H9 (cell line): ENCODE results near the gene ABHD17B. TPM values are rescaled to one million over a fixed set of nuclear protein-coding genes. Genes with fewer than 3 reads are reported as not detected.

Source experiments
- DNase-seq: peaks from one replicate; pipeline ENCODE4 v3.0.0-alpha.2; 2017
- H2AFZ ChIP-seq: one replicate; pipeline ENCODE4 v1.6.1; 2013; ENCODE audit warnings: mild to moderate bottlenecking, low read length, control low read depth, moderate library complexity
- H2AK5ac ChIP-seq: 2 replicates; pipeline ENCODE4 v1.6.1; 2013; ENCODE audit warnings: low read length, control low read depth, mixed read lengths; ENCODE audit not compliant: insufficient read length
- H2BK120ac ChIP-seq: one replicate; pipeline ENCODE4 v1.6.1; 2013; ENCODE audit warnings: low read depth, mild to moderate bottlenecking, low read length, control low read depth, inconsistent platforms; ENCODE audit not compliant: poor library complexity, severe bottlenecking
- H2BK12ac ChIP-seq: 2 replicates; pipeline ENCODE4 v1.6.1; 2013; ENCODE audit warnings: low read length, control low read depth, mixed read lengths, low read depth; ENCODE audit not compliant: insufficient read length
- H2BK15ac ChIP-seq: 2 replicates; pipeline ENCODE4 v1.6.1; 2013; ENCODE audit warnings: low read depth, low read length, control low read depth
- H2BK20ac ChIP-seq: one replicate; pipeline ENCODE4 v1.6.1; 2013; ENCODE audit warnings: low read depth, mild to moderate bottlenecking, low read length, control low read depth, inconsistent platforms; ENCODE audit not compliant: poor library complexity, severe bottlenecking
- H2BK5ac ChIP-seq: 2 replicates; pipeline ENCODE4 v1.6.1; 2013; ENCODE audit warnings: low read length, control low read depth, mixed read lengths; ENCODE audit not compliant: insufficient read length
- H3K14ac ChIP-seq: 2 replicates; pipeline ENCODE4 v1.6.1; 2013; ENCODE audit warnings: low read length, control low read depth; ENCODE audit not compliant: insufficient read depth
- H3K18ac ChIP-seq: 2 replicates; pipeline ENCODE4 v1.6.1; 2013; ENCODE audit warnings: low read depth, mild to moderate bottlenecking, mixed read lengths, low read length, control low read depth; ENCODE audit not compliant: insufficient read length
- H3K23ac ChIP-seq: 2 replicates; pipeline ENCODE4 v1.6.1; 2013; ENCODE audit warnings: low read length, control low read depth, mixed read lengths, low read depth; ENCODE audit not compliant: insufficient read length
- H3K23me2 ChIP-seq: 2 replicates; pipeline ENCODE4 v1.6.1; 2013; ENCODE audit warnings: low read depth, mild to moderate bottlenecking, mixed read lengths, low read length, control low read depth; ENCODE audit not compliant: insufficient read length, poor library complexity, severe bottlenecking
- H3K27ac ChIP-seq: 2 replicates; pipeline ENCODE4 v1.5.1; 2013; ENCODE audit warnings: low read length, control low read depth, mixed read lengths, low read depth; ENCODE audit not compliant: insufficient read length
- H3K27me3 ChIP-seq: 2 replicates; pipeline ENCODE4 v1.6.1; 2013; ENCODE audit warnings: low read length, control low read depth, inconsistent platforms; ENCODE audit not compliant: insufficient read depth
- H3K4ac ChIP-seq: 2 replicates; pipeline ENCODE4 v1.6.1; 2013; ENCODE audit warnings: low read depth, mild to moderate bottlenecking, control low read depth, inconsistent platforms, low read length, moderate library complexity
- H3K4me1 ChIP-seq: 2 replicates; pipeline ENCODE4 v1.6.1; 2013; ENCODE audit warnings: low read length, control low read depth, inconsistent platforms; ENCODE audit not compliant: insufficient read depth
- H3K4me2 ChIP-seq: 2 replicates; pipeline ENCODE4 v1.6.1; 2013; ENCODE audit warnings: low read length, control low read depth, mixed read lengths; ENCODE audit not compliant: insufficient read length, insufficient read depth
- H3K56ac ChIP-seq: 2 replicates; pipeline ENCODE4 v1.6.1; 2013; ENCODE audit warnings: low read depth, mild to moderate bottlenecking, mixed read lengths, low read length, control low read depth; ENCODE audit not compliant: insufficient read length
- H3K79me1 ChIP-seq: 2 replicates; pipeline ENCODE4 v1.6.1; 2013; ENCODE audit warnings: low read depth, mild to moderate bottlenecking, moderate library complexity, low read length, control low read depth, inconsistent platforms; ENCODE audit not compliant: insufficient read depth, poor library complexity, severe bottlenecking
- H3K79me2 ChIP-seq: 2 replicates; pipeline ENCODE4 v1.6.1; 2013; ENCODE audit warnings: low read length, control low read depth, inconsistent platforms; ENCODE audit not compliant: insufficient read depth
- H3K9ac ChIP-seq: 2 replicates; pipeline ENCODE4 v1.6.1; 2013; ENCODE audit warnings: low read length, control low read depth, mixed read lengths; ENCODE audit not compliant: insufficient read length; ENCODE audit errors: extremely low read depth
- H3K9me3 ChIP-seq: one replicate; pipeline ENCODE4 v1.6.1; 2013; ENCODE audit warnings: low read depth, low read length, inconsistent platforms; ENCODE audit not compliant: control insufficient read depth
- H3T11ph ChIP-seq: one replicate; pipeline ENCODE4 v1.6.1; 2013; ENCODE audit warnings: mild to moderate bottlenecking, low read length, control low read depth, inconsistent platforms
- H4K20me1 ChIP-seq: one replicate; pipeline ENCODE4 v1.6.1; 2013; ENCODE audit not compliant: control insufficient read depth, insufficient read length, insufficient read depth
- H4K5ac ChIP-seq: 2 replicates; pipeline ENCODE4 v1.6.1; 2013; ENCODE audit warnings: low read depth, mild to moderate bottlenecking, mixed read lengths, low read length, control low read depth; ENCODE audit not compliant: insufficient read length
- H4K8ac ChIP-seq: replicated peaks from 2 replicates; pipeline ENCODE4 v1.6.1; 2013; ENCODE audit warnings: low read length, control low read depth, mixed read lengths, low read depth; ENCODE audit not compliant: insufficient read length
- H4K91ac ChIP-seq: 2 replicates; pipeline ENCODE4 v1.6.1; 2013; ENCODE audit warnings: low read depth, mild to moderate bottlenecking, moderate library complexity, mixed read lengths, low read length, control low read depth; ENCODE audit not compliant: insufficient read length
- H3K27ac Mint-ChIP-seq, 3 experiments: 2 replicates in 2 of 3; 3 replicates in 1 of 3; pipeline ENCODE4 v1.8.0; 2020 to 2021; ENCODE audit warnings: mixed read lengths in 3 of 3, mild to moderate bottlenecking in 1 of 3, moderate library complexity in 1 of 3
- H3K27me3 Mint-ChIP-seq: 2 replicates; pipeline ENCODE4 v1.8.0; 2021; ENCODE audit warnings: low read depth, mild to moderate bottlenecking, moderate library complexity, mixed read lengths
- H3K36me3 Mint-ChIP-seq, 3 experiments: 2 replicates in 2 of 3; 3 replicates in 1 of 3; pipeline ENCODE4 v1.8.0; 2020 to 2021; ENCODE audit warnings: low read depth in 3 of 3, mixed read lengths in 3 of 3; ENCODE audit not compliant: insufficient read depth in 1 of 3
- H3K4me1 Mint-ChIP-seq, 2 experiments: 2 replicates each; pipeline ENCODE4 v1.8.0; 2020; ENCODE audit warnings: mixed read lengths in 2 of 2
- H3K4me3 Mint-ChIP-seq, 2 experiments: 2 replicates in 1 of 2; 3 replicates in 1 of 2; pipeline ENCODE4 v1.8.0; 2020 to 2021; ENCODE audit warnings: mild to moderate bottlenecking in 2 of 2, mixed read lengths in 2 of 2, moderate library complexity in 1 of 2
- H3K9me3 Mint-ChIP-seq, 2 experiments: 2 replicates in 1 of 2; 3 replicates in 1 of 2; pipeline ENCODE4 v1.8.0; 2020; ENCODE audit warnings: mild to moderate bottlenecking in 2 of 2, mixed read lengths in 2 of 2, moderate library complexity in 1 of 2
- CTCF ChIP-seq: fragments of 200-600 bp; sonication (generic); conservative IDR thresholded peaks from 3 replicates; pipeline ENCODE4 v1.8.0; 2021; ENCODE audit warnings: antibody characterized with exemption, mild to moderate bottlenecking
- WGBS: extraction: QIAGEN DNeasy Blood & Tissue Kit; methylation state at CpG from one replicate; pipeline ENCODE4 v1.1.7; 2013; ENCODE audit warnings: missing lambda C conversion rate, low lambda C conversion rate, mixed read lengths; ENCODE audit not compliant: insufficient read length; ENCODE audit errors: extremely low coverage; 5-methylcytosine and 5-hydroxymethylcytosine counted together
- total RNA-seq: library from RNA; stranded (reverse); gene quantifications from 2 replicates; pipeline ENCODE4 v1.2.1, GENCODE V29; 2021

Gene ABHD17B
- total RNA-seq, 1 experiment from 2014 or later: 67.6 TPM

GRCh38 chr9:71854811-71855210, 56.2 kb downstream of the ABHD17B start:
- no peaks in the 10 kb centered on the region for H3K79me2 ChIP-seq
- no peaks in the 10 kb centered on the region for H3K79me1 ChIP-seq
- H3T11ph ChIP-seq: no peak overlapping the region
- peak overlapping the region in 1 of 3 experiments; percentile 68; a peak in 3 of 7 replicates for H3K27ac Mint-ChIP-seq
- H3K14ac ChIP-seq: no peak overlapping the region
- H2BK5ac ChIP-seq: no peak overlapping the region
- H3K56ac ChIP-seq: no peak overlapping the region
- no peak overlapping the region for H4K5ac ChIP-seq
- no peak overlapping the region for H2BK20ac ChIP-seq
- no peaks in the 10 kb centered on the region for H3K27me3 ChIP-seq
- no peak overlapping the region for H4K91ac ChIP-seq
- no peaks in the 10 kb centered on the region for H4K20me1 ChIP-seq
- H3K9me3 Mint-ChIP-seq: peaks cover 5 to 6% of the 10 kb centered on the region in 2 experiments; a peak in 4 of 5 replicates
- peaks cover 6 to 11% of the 10 kb centered on the region in 2 experiments; a peak in 3 of 4 replicates for H3K4me1 Mint-ChIP-seq
- H3K18ac ChIP-seq: no peak overlapping the region
- no peak overlapping the region for H3K27ac ChIP-seq
- no peak overlapping the region for H3K9ac ChIP-seq
- no peaks in the 10 kb centered on the region for H3K9me3 ChIP-seq
- no peak for DNase-seq
- no peak overlapping the region for H3K23ac ChIP-seq
- H2BK12ac ChIP-seq: no peak overlapping the region
- H3K23me2 ChIP-seq: no peaks in the 10 kb centered on the region
- WGBS: no CpG with 5 or more reads among the region's 5 CpGs
- H3K4me1 ChIP-seq: no peaks in the 10 kb centered on the region
- H2BK120ac ChIP-seq: no peak overlapping the region
- no peak overlapping the region for H4K8ac ChIP-seq
- no peaks in the 10 kb centered on the region for H3K27me3 Mint-ChIP-seq
- H2AK5ac ChIP-seq: no peak overlapping the region
- no peak overlapping the region for H2BK15ac ChIP-seq
- peaks cover 0 to 6% (median 4%) of the 10 kb centered on the region in 3 experiments; a peak in 5 of 7 replicates for H3K36me3 Mint-ChIP-seq
- no peak overlapping the region for H3K4me3 Mint-ChIP-seq
- no peak for TF ChIP-seq CTCF
- no peak overlapping the region for H3K4ac ChIP-seq
- no peak overlapping the region for H3K4me2 ChIP-seq
- no peak overlapping the region for H2AFZ ChIP-seq
